Activated CD4-positive, alpha-beta T cell treated with anti-CD3 and anti-CD28 coated beads for 48 hours (primary cell): ENCODE data around the gene PIEZO1.
A peak's percentile ranks its signal among the peaks of the same experiment; 100 is the strongest.
"Not testable (repeated sequence)": the region's sequence is repeated elsewhere in the genome, so short reads cannot be mapped to it uniquely, and the experiment has no call there.

Experiments
- DNase-seq: peaks from one replicate; pipeline ENCODE4 v3.0.0-alpha.2; 2020

Gene PIEZO1

DNA sequence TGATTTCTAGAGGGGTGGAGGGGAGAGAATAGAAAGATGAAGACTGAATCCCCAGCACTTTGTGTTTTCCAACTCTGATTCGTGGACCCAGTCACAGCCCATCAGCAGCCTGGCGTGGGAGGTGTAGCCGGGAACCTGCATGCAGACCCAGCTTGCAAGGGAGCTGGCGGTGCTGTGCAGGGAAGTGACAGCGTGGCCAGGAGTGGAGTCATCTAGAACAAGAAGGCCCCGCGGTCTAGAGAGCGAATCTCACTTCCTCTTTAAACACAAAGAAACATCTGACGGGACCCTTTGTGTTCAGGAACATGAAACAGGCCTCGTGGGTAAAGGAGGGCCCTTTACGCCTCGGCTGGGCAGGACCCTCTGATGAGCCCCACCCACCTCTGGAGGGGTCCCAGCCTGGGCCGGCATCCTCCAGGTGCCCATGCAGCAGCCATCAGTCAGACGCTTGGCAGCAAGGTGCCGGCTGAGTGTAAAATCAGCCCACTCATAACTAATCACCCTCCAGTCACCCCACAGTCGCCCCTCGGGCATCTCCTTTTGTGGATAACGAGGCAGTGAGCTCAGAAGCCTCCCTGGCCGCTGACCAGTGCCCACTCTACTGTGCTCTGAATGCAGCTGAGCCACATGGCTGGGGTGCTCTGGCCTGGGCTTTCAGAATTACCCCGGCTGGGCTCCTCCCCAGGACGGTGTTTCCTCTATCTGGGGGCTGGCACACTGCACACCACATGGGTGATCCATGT, 103.1 kb downstream of the PIEZO1 start:
- DNase-seq, result peak; percentile 87

DNA sequence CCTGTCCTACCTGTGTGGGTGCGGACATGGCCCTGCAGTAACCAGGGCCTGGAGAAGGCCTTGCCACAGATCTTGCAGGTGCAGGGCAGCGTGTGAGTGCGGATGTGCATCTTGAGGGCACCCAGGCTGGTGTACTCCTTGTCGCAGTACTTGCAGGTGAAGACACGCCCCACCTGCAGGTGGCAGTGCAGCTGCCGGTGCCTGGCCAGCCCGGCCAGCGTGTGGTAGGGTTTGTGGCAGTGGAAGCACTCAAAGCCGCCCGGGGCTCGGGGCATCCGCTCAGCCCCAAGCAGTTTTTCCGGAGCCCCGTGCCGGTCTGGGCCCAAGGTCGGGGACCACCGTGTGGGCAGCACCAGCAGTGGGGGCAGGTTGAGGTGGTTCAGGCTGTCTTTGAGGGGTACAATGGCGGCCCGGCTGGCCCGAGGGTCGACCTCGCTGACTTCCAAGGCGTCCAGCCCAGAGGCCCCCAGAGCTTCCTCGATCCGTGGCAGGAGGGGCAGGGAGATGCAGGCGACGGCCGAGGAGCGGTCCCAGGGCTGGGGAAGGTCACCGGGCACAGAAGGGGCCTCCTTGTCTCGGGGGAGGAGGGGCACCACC, 103.8 kb downstream of the PIEZO1 start:
- peak; percentile 72 for DNase-seq

DNA sequence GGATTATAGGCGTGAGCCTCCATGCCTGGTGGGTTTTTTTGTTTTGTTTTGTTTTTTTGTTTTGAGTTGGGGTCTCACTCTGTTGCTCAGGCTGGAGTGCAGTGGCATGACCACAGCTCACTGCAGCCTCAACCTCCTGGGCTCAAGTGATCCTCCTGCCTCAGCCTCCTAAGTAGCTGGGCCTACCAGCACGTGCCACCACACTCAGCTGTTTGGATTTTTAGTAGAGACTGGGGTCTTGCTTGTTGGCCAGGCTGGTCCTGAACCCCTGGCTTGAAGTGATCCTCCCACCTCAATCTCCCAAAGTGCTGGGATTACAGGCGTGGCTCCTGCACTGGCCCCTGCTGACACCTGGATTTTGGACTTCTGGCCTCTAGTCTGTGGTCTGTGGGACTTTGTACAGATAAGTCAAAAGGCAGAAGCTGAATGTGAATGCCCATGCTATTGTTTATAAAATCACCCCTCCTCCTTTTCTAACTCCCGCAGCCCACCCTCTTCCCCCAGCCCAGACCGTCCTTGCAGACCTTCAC, 104.4 kb downstream of the PIEZO1 start:
- DNase-seq, result no peak

DNA sequence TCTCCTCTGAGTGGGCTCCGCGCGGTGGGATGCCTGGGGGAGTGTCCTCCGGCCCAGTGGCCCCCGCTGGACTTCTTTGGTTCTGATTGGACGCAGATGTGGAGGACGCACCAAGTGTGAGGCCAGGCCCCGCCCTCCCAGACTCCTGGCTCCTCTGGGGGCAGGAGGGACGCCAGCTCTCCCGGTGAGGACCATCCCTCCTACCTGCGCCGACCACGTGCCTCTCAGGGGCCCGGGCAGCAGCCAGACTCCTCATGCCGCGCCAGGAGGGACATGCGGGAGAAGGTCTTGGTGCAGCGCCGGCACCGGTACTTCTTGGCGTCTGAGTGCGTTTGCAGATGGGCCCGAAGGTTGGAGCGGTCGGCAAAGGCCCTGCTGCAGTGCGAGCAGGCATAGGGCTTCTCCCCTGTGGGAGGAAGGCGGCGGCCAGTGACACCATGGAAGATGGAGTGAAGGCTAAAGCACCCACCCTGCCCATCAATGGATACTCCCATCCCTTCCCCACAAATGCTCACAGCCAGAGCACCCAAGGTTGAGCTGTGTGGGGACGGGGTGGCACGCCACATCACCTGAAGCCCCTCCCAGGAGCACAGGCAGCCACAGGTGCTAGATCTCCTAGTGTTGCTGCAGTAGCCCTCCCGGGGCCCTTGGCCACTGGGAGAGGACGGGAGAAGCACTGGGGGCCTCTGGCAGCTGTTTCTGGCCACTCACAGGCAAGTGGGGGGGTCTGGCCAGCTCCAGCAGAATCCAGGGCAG, 106.6 kb downstream of the PIEZO1 start:
- no peak for DNase-seq

DNA sequence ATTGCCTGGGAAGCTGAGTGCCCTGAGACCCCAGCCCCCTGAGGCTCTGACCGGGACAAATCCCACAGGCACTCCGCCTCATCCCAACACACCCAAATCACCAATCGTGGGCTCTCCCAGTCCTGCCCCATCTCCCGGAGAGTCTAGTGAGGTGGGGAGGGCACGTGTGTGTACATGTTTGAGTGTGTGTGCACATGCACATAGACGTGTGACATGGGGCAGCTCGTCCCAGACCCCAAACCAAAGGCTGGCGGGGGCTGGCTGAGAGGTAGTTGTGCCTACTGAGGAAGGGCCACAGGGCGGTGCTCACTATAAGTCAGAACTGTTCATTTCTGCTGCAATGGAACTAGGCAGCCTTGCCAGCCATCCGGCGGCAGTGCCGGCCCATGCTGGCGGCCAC, 107.3 kb downstream of the PIEZO1 start:
- DNase-seq, result no peak

DNA sequence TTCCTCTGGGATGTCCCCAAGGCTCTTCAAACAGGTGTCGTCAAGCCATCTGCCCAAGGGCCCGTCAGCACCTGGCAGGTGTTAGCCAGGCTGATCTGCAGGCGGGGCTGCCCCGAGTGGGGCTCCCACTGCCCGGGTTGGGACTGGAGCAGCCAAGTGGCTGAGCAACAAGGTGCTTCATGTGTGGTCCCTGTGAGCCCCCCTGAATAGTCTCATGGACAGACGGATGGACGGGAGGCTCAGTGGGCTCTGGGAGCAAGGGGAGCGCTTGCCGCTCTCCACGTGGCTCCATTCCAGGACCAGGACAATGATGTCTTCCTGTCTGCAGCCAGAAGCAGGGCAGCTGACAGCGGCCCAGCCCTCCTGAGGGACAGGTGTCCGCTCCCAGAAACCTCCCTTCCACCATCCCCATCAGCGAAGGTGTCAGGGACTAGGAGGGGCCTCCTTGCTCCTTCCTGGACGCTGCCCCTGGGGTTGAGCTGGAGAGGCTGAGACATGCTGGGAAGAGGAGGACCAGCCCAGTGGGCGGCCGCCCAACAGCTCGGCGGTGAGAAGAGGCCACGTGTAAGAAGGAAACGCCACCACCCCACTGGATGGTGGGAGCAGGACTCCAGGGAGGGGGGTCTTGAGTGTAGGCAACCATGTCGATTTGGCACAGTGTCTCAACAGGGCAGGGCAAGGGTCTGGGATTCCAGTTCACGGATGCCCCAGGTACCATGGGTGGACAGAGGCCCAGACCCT, 108.3 kb downstream of the PIEZO1 start:
- no peak for DNase-seq

DNA sequence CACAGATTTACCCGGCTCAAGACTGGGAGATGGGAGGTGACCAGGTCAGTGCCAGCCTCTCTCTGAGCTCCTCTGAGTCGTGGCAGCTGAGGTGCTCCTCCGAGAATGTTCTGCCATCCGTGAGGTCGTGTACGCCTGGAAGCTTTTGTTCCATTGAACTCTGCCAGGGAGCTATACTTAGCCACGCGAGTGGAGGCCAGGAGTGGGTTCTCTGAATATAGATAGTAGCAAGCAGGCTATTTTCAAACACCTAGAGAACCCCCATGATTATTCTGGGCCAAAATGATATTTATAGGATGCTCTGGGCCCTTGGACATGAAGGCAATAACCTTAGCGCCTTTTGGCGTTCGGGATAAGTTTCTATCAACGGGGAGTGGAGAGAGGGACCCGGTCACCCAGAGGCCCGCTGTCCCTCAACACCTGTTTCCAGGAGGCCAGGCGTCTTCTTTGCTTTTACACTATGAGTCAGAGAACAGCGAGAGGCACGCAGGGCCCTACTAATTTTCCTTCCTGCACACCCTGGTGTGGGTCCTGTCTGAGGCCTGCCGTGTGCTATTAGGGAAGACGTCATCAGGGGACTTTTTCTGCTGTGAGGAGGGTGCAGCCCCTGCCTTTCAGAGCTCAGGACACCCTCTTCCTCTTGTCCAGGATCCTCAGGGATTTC, 111.2 kb downstream of the PIEZO1 start:
- DNase-seq, result no peak

DNA sequence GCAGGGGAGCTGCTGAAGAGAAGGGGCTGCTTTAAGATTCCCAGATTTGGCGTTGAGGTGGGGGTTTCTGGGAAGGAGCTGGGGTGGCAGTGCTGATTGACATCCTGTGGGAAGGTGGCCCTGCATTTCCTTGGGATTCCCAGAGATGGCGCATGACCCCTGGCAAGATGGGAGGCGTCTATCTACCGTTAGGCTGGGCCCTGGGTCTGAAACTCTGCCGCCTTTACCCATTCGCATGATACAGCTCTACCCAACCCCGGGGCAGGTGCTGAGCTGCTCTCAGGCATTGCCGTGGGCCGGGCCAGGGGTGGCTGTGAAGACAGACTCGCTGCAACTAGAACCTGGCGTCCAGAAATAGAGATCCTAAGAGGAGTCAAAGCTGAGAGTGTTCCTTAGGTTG, 112.2 kb downstream of the PIEZO1 start:
- DNase-seq, result no peak

DNA sequence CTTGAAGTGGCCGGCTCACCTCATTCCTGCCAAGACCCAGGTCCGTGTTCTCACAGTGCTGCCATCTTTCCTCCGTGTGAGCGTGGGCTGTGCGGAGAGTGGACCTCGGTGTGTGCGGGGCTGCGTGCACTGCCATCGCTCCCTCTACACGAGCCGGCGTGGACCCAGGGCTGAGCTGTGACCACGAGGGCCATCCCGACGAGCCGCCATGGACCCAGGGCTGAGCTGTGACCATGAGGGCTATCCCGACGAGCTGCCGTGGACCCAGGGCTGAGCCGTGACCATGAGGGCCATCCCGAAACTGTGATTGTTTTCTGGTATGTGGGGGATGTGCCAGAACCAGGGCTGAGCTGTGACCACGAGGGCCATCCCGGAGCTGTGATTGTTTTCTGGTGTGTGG, 113.2 kb downstream of the PIEZO1 start:
- DNase-seq, result no peak

DNA sequence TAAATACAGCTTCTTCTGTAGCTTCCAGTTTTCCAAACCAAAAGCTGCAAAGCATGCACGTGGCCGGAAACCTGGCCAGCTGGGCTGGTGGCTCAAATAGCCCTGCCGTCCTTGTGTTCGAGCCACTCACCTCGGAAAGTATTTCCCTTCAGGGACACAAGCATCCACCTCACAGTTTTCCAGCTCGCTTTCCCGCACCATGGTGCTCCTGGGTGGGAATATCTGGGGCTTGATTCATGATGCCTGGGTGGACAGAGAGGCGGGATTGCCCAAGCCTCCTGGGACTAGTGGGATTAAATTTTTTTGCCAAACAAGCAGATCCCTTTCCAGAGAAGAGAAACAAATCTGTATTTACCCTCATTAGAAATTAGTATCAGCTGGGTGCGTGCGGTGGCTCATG, 115.0 kb downstream of the PIEZO1 start:
- DNase-seq, result no peak

DNA sequence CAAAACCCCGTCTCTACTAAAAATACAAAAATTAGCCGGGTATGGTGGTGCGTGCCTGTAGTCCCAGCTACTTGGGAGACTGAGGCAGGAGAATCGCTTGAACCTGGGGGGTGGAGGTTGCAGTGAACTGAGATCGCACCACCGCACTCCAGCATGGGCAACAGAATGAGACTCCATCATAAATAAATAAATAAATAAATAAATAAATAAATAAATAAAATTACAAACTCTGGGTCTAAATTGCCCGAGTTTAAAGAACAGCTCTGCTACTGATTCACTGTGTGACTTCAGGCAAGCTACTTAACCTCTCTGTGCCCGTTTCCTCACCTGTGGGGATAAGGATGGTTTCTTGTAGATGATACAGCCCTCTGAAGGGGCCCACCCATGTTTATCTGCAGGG, 115.5 kb downstream of the PIEZO1 start:
- DNase-seq, result not testable (repeated sequence)

DNA sequence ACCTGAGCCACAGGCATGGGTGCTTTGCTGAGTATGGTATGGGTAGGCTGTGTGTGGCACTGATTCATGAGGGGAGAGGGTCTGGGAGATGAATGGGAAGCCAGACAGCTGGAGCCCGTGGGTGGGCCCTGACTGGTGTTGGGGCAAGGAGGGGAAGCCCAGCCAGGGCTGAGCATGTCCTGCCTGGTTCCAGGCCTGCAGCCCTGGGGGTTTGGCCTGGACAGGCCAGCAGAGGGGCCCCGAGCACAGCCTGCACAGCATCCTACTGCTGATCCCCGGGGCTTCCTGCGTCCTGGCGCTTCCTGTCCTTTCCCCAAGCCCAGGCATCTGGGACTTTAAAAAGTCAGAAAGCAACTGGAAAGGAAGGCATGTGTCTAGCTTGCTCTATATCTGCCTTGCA, 117.6 kb downstream of the PIEZO1 start:
- no peak for DNase-seq

DNA sequence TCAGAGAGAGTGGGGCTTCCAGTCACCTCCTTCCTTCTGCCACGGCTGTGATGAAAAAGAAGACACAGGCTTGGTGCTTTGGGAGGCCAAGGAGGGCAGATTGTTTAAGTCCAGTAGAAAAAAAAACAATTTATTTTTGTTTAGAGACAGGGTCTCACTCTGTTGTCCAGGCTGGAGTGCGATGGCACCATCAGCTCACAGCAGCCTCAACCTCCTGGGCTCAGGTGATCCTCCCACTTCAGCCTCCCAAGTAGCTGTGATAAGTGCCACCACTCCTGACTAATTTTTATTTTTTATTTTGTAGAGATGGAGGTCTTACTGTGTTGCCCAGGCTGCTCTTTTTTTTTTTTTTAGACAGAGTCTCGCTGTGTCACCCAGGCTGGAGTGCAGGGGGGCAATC, 119.5 kb downstream of the PIEZO1 start:
- no peak for DNase-seq
